C1 segment of cervical spinal cord (tissue), 14 donors: ENCODE data around the gene ENG.

ENCODE experiments used
- DNase-seq, 14 donors: peaks; one replicate each; lab custom pipeline; 2025; lab: John Stamatoyannopoulos, UW

Gene ENG

GRCh38 chr9:127866535-127866934, 12.1 kb upstream of the ENG start:
- no peak for DNase-seq

DNA sequence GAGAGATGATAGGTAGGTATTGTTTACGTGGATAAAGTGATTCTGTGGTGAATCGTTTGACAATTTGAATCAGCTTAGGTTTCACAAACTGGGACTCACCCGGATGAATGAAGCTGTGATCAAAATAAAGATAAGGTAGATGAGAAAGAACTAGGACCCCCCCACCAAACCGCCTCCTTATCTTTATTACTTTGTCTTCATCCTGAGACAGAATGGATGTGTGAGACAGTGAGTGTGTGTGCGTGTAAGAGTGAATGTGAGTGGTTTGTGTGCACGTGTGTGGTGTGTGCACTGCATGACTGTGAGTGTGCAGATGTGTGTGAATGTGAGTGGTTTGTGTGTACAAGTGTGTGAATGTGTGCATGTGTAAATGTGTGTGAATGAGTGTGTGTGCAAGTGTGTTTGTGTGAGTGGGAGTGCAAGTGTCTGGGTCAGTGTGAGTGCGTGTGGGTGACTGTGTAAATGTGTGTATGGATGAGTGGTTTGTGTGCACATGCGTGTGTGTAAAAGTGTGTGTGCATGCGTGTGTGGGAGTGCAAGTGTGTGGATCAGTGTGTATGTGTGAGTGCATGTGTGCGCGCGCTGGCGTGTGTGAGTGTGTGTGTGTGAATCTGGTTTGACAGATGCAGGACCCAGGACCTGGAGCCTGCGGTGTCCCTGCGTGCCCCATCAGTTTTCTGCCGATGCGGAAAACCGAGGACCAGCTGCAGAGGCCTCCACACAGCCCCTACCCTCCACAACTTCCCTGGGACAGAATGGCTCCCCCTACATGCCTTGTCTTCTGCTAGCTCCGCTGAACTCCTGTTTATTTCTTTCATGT, 11.4 kb upstream of the ENG start:
- DNase-seq, result no peak

- no peak for DNase-seq
Observed at GRCh38 chr9:127863191-127863621, 8.7 kb upstream of the ENG start.

DNA sequence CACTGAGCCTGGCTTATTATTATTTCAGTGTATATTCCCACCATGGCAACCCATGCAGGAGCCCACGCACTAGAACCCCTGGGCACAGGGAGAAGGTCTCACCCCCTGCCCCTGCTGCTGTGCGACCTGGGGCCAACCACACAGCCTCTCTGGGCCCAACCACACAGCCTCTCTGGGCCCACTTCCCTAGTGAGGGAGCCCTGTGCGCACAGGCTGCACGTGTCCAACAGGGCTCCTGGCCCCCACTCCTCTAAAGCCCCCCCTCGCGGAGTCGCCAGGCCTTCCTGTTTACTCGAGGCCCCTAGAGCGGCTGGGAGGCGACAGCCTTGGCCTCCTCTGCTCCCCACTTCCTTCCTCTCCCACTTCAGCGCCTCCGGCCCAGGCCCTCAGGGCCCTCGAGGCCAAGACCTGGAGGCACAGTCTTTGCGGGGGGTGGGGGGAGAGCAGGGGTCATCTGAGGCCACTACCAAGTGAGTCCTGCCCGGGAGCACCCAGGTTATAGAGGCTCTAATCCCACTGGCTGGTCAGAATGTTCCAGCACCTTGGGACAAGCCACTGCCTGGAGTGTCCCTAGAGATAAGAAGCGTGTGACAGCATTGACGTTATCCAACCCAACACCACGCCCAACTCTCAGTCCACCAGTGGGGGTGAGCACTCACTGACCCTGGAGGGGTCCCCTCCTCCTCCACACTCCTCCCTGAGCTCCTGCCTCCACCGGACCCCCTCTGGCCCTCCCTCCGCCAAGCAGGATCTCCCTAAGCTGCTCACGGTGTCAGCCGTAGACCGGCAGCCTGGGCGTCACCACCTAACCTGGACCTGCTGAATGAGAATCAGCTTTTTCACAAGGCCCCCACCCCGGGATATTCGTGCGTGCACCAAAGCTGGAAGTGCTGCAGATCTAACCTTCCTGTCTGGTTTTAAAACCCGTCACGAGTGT, 7.9 kb upstream of the ENG start:
- DNase-seq, result peak in 10 of 14 donors; percentile 17 to 73 (median 46)

GRCh38 chr9:127860779-127861178, 6.3 kb upstream of the ENG start:
- DNase-seq, result no peak

- no peak for DNase-seq
Observed at GRCh38 chr9:127860260-127860659, 5.8 kb upstream of the ENG start.

- DNase-seq, result no peak
Observed at GRCh38 chr9:127858041-127858512, 3.6 kb upstream of the ENG start.

GRCh38 chr9:127857278-127857677, 2.8 kb upstream of the ENG start:
- DNase-seq, result no peak

GRCh38 chr9:127856729-127857116, 2.3 kb upstream of the ENG start:
- no peak for DNase-seq

- DNase-seq, result no peak
Observed at GRCh38 chr9:127856094-127856728, 1.8 kb upstream of the ENG start.

DNA sequence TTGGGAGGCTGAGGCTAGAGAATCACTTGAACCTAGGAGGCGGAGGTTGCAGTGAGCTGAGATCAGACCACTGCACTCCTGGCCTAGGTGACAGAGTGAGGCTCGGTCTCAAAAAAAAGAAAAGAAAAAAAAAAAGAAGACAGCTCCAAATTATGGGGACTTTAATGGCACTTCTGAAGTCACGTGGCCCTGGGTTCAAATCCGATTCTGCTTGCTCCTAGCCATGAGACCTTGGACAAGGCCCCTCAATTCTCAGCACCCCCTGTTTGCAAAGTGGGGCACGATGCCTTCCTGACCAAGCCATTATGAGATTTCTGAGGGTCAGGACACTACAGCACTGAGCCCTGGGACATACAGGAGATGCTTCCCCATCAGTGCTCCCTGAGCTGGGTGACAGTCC, 1.1 kb upstream of the ENG start:
- no peak for DNase-seq

GRCh38 chr9:127854960-127855359, 502 bp upstream of the ENG start:
- no peak for DNase-seq

- DNase-seq, result no peak
Observed at GRCh38 chr9:127853312-127854183, 910 bp downstream of the ENG start.

DNA sequence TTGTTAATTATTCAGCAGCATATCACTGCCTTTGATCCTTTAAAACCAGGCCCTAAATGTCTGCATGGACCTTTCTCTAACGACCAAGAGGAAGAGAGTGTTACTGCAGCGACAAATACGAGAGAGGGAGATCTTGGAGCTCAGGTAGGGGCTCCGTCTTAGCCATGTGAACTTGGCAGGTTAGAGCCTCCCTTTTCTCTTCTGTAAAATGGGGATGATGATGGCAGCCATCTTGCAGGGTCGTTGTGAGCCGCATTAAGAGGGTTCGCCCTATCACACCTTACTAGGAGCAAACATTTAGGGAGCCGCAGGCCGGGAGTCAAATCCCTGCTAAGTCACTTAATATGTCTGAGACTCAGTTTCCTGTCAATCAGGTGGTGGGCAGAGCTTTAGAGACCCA, 1.6 kb downstream of the ENG start:
- DNase-seq, result no peak

- DNase-seq, result no peak
Observed at GRCh38 chr9:127850286-127850830, 4.1 kb downstream of the ENG start.

- DNase-seq, result no peak
Observed at GRCh38 chr9:127848756-127849504, 5.5 kb downstream of the ENG start.

- no peak for DNase-seq
Observed at GRCh38 chr9:127847833-127848755, 6.4 kb downstream of the ENG start.

DNA sequence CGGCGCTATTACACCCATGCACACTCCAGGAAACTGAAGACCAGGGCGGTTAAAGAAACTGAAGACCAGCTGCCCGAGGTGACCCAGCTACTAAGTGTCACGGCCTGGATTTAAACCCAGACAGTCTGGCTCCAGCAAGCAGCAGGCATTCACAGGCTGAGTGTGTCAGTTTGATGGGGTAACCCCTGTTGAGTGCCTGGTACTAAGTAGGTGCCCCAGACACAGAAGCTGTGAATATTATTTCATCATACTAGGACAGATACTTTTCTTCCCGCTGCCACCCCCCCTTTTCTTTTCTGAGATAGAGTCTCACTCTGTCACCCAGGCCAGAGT, 7.3 kb downstream of the ENG start:
- DNase-seq, result no peak
